ENCODE results near the gene SLC7A10. TPM values are rescaled to one million over a fixed set of nuclear protein-coding genes. Genes with fewer than 3 reads are reported as not detected.

Gene SLC7A10
- total RNA-seq, 1 donor from 2014 or later: 0.62 TPM

- peaks cover 4% of the 10 kb centered on the region for H3K36me3 ChIP-seq
- no peak overlapping the region for H3K27ac ChIP-seq
- H3K9me3 ChIP-seq: no peaks in the 10 kb centered on the region
- TF ChIP-seq CTCF (IDR thresholded peaks at IDR 0.05): no peak
- ATAC-seq (no peak), DNase-seq (no peak)
- no peaks in the 10 kb centered on the region for H3K4me1 ChIP-seq
- no peak overlapping the region for H3K4me3 ChIP-seq
- intact Hi-C loops (cut with DNase I): no loop called here
- no peaks in the 10 kb centered on the region for H3K27me3 ChIP-seq (ENCODE audit: low read depth)
Observed at GRCh38 chr19:33201473-33201872, 24.2 kb downstream of the SLC7A10 start.

GRCh38 chr19:33199441-33200265 lies 26.0 kb downstream of the SLC7A10 start:
- TF ChIP-seq CTCF (IDR thresholded peaks at IDR 0.05): no peak
- no peak overlapping the region for H3K27ac ChIP-seq
- intact Hi-C loops (cut with DNase I): no loop called here
- no peaks in the 10 kb centered on the region for H3K9me3 ChIP-seq
- DNase-seq (no peak), ATAC-seq (no peak)
- H3K4me3 ChIP-seq: no peak overlapping the region
- H3K36me3 ChIP-seq: no peaks in the 10 kb centered on the region
- peaks cover 5% of the 10 kb centered on the region for H3K4me1 ChIP-seq
- no peaks in the 10 kb centered on the region for H3K27me3 ChIP-seq (ENCODE audit: low read depth)

- no peak for DNase-seq
- no peak for TF ChIP-seq CTCF (IDR thresholded peaks at IDR 0.05)
- Histone ChIP-seq H3K36me3 (no peaks in the 10 kb centered on the region), H3K9me3 (no peaks in the 10 kb centered on the region), H3K27ac (no peak overlapping the region), H3K4me3 (no peak overlapping the region), H3K4me1 (peaks cover 9% of the 10 kb centered on the region), H3K27me3 (ENCODE audit: low read depth) (peaks cover 6% of the 10 kb centered on the region)
- intact Hi-C loops (cut with DNase I): no loop called here
- no peak for ATAC-seq
Observed at GRCh38 chr19:33198169-33198568, 27.5 kb downstream of the SLC7A10 start.

- H3K27me3 ChIP-seq (ENCODE audit: low read depth): peaks cover 6% of the 10 kb centered on the region
Observed at GRCh38 chr19:33197591-33198000, 28.1 kb downstream of the SLC7A10 start.

GRCh38 chr19:33196446-33197193 lies 29.0 kb downstream of the SLC7A10 start:
- H3K27me3 ChIP-seq (ENCODE audit: low read depth): peaks cover 10% of the 10 kb centered on the region
- DNase-seq (no peak), ATAC-seq (no peak)
- H3K27ac ChIP-seq: no peak overlapping the region
- peaks cover 9% of the 10 kb centered on the region for H3K4me1 ChIP-seq
- H3K36me3 ChIP-seq: no peaks in the 10 kb centered on the region
- TF ChIP-seq CTCF (IDR thresholded peaks at IDR 0.05): no peak
- H3K4me3 ChIP-seq: no peak overlapping the region
- intact Hi-C loops (cut with DNase I): no loop called here
- H3K9me3 ChIP-seq: no peaks in the 10 kb centered on the region

More at GRCh38 chr19:33197591-33198000, 28.1 kb downstream of the SLC7A10 start:
- intact Hi-C loops (cut with DNase I): no loop called here
- Histone ChIP-seq H3K4me3 (no peak overlapping the region), H3K27ac (no peak overlapping the region), H3K36me3 (no peaks in the 10 kb centered on the region), H3K9me3 (no peaks in the 10 kb centered on the region), H3K4me1 (peaks cover 9% of the 10 kb centered on the region)
- DNase-seq (no peak), ATAC-seq (no peak)
- TF ChIP-seq CTCF (IDR thresholded peaks at IDR 0.05): no peak

Measured in lower lobe of right lung (tissue), 2 donors.